Head of caudate nucleus (tissue), 42 donors: ENCODE data around the gene OPCML.

ENCODE experiments used
- DNase-seq, 42 donors: peaks; one replicate each; pipeline versions ENCODE4 v3.0.0 to v3.0.0-alpha.2; 2020 to 2021; ENCODE audit warnings: mixed read lengths in 7 of 42
- intact Hi-C: fragments of 100-400 bp; cut with DNase I; formaldehyde crosslinking; loops from one replicate; pipeline ENCODE4 v1.15.0; 2022

Gene OPCML

DNA sequence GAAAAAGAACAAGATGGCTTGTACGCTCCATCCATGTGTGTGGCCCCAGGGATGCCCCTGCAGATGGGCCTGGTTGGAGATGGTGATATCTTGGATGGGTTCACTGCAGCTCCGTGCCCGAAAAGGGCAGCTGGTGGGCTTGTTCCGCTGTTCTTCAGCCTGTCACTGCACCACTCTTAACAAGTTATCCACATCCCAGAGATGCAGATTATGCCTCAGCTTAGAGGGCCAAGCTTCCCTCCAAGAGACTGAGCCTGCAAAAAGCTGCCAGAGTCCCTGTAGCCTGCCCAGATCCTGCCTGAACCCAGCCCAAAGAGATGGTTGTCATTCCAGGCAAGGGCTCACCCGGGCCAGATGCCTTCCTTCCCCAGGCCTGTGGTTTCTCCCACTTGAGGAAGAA is 308.0 kb downstream of the OPCML start:
- intact Hi-C loops: no loop called here
- DNase-seq: peak in 1 of 42 donors; percentile 32

DNA sequence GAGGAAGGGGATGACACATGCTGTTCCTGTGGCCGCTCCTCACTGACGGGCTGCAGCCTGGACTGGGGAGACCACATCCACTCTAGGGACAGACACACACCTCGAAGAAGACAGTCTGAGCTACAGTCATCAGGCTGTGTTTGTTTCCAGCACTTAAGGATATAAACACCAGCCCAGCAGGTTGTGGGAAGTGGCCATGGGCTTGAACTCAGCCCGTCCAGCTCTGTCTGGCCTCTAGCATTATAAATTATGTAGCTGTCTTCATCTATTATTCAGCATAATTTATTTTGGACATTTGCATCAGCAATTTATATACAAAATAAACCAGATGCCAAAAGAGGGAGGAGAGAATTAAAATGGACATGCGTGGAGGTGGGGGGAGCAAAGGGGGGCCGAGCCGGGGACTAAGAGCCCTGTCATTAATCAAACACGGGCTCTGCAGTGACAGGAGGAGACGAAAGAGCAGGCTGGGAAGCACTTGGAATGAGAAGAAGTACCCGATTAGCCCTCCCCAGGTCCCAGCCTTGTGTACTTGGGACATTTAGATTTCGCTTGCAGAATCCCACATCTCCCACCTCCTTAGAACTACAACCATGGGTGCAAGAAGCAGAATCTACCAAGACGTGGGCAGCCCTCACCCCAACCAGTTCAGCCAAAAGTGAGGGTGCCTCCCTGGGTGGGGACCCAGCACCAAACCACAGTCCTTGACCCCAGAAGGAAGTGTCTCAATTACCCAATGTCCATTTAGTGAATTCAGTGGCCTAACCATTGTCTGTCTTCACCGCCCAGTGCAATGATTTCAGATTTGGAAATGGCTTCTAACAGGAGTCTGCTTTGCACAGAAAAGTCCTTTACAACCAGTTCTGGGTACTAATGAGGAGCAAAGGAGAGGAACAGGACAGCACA is 309.6 kb downstream of the OPCML start:
- peak in 1 of 42 donors; percentile 34 for DNase-seq
- intact Hi-C loops: no loop called here

GRCh38 chr11:133219543-133219942 is 312.8 kb downstream of the OPCML start:
- intact Hi-C loops: no loop called here
- DNase-seq: no peak

GRCh38 chr11:133216813-133217212 is 315.5 kb downstream of the OPCML start:
- no peak for DNase-seq
- intact Hi-C loops: no loop called here

DNA sequence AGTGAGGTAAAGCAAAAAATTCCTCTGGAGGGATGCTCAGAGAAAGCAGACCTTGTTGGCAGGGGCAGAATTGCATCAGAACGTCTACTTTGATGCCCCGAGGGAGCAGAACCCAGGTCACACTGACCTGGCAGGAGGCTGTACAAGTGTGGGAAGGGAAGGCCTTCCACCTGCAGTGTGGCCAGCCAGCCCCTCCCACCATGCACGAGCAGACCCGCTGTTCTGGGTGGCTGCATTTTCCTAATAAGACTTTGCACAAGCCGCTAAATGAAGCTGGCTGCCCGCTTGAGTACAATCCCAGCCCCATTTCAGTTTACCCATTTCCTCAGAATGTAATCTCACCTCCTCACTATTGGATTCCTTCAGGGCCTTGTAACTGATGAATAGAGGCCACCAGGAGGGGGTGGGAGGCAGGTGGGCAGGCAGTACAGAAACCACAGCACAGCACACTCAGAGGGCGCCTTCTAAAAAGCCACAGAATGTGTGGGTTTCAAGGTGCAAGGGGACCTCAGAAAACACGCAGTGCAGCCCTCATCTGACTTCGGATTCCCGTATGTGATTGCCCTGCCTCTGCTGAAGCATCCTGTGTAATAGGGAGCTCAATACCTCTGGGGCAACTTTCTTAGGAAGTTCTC is 316.6 kb downstream of the OPCML start:
- DNase-seq: no peak
- intact Hi-C loops: no loop called here

DNA sequence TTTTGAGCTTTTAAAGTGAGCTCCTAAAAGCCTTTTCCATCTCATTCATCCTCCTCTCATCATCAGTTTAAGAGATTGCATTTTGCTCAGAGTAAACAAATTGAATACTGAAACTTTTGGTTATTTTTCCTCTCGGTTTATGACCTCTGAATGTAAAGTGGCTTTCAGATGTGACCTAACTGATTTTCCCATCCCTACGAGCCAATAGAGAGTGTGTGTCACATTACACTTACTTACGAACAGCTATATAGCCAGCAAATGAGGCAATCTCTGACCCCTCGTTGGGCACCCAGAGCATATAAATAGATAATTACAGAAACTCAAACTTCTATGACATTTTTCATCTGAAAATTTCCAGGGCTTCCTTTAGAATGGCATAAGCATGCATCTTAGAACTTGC is 317.7 kb downstream of the OPCML start:
- intact Hi-C loops: no loop called here
- no peak for DNase-seq

DNA sequence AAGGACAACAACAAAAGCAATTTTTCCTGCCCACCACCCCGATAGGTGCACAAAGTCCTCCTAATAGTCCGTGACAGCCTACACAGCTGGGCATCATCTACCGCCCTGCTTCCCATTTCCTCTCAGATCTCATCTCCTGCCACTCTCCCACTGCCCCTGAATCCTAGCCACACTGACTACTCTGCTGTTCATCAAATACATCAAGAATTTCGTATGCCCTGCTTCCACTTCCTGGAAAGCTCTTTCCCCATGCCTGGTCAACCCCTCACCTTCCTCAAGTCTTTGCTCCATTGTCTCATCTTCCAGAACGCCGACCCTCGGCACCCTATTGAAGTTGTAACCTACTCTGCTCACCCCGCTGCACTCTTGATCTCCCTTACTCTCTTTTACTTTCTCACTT is 320.1 kb downstream of the OPCML start:
- intact Hi-C loops: no loop called here
- DNase-seq: no peak

DNA sequence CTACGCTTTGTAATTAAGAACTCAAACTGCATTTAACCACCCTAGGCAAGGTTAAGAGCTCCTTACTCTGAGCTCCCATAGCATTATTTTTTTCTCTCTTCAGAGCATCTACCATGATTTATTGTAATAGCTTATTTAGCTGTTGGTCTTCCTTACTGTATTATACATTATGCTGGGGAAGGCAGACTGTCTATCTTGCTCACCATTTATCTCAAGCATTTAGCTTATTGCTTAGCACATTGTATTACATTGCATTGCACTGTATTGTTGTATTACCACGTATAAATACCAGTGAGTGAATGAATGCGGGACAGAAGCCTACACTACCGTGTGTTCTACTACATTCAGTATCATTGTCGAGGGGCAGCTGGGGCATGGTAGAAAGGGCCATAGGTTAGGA is 324.3 kb downstream of the OPCML start:
- no peak for DNase-seq
- intact Hi-C loops: no loop called here

DNA sequence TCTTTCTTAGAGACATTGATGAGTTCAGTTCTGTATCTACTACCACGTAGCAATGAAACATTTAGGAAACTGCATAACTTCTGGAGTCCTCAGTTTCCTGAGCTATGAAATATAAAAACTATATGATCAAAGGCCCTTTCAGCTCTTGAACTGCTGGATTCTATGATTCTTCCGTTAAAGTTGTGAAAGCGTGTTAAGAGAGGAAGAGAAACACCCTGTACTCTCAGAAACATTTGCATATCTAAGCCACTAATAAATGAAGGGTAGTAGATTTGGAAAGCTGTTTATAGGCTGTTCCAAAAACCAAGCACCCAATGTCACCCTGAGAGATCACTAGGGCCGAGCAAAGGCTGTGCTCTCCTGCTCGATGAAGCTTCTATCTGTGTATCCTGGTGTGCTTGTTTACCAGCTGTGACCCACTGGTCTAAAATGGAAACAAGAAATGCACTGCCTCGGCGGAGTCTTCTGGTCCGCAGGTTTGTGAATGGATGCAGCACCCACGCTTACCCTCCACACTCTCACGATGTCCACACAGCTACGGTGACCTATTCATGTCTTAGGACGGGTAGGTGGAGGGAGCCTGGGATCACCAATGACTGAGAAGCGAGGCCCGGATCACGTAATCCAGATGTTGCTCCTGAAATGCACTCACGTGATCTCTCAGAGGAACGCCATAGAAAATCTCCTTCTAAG is 325.8 kb downstream of the OPCML start:
- intact Hi-C loops: no loop called here
- no peak for DNase-seq

DNA sequence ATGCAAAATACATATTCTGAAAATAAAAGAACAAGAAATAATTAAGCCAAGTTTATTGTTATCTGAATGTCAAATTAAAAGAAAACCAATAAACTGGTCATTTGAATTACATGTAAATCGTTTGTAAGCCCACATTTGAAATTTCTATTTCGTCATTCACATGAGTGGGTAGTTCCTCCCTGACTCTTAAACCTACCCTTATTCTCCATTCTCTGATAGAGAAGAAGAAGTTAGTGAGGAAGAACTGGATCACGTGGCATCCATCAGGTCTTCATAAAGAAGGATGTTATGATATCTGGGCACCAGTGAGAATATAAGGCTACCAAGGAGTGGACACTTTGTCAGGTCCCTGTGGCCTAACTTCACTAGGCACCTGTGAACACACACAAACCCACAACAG is 328.1 kb downstream of the OPCML start:
- intact Hi-C loops: no loop called here
- no peak for DNase-seq

DNA sequence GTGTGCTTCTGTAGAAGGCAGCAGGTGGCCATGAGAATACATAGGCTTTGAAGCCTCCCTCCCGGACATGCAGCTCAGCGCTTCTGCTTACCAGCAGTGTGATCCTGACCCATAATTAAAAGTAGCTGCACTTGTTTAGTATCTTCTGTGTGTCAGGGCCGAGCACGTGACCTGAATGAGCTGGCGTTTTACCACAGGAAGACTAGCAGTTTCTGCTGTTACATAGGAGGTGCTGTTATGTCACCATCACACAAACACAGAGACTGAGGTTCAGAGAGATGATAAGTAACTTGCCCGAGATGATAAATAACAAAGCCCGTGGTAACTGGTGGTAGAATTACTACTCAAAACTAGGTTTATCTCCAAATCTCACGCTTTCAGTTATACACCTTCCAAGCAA is 329.5 kb downstream of the OPCML start:
- DNase-seq: no peak
- intact Hi-C loops: no loop called here

GRCh38 chr11:133198438-133198837 is 333.9 kb downstream of the OPCML start:
- no peak for DNase-seq
- intact Hi-C loops: no loop called here

DNA sequence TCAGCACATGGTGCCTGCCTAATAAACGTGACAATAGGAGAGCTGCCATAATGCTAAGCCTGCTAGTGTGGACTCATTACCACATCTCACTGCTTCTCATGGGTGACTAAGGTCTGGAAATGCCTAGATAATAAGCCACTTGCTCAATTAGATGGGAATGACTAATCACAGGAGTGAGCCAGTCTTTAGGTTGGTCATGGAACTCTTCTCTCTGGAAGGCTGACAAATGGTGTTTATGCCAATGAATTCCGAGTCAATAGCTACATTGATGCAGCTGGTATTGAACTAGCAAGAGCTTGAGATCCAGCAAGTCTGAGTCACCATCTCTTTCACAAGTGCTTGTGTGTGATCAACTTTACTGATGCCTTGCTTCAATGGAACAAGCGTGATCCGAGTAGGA is 334.9 kb downstream of the OPCML start:
- intact Hi-C loops: no loop called here
- DNase-seq: peak in 2 of 42 donors; percentile 14 to 15

DNA sequence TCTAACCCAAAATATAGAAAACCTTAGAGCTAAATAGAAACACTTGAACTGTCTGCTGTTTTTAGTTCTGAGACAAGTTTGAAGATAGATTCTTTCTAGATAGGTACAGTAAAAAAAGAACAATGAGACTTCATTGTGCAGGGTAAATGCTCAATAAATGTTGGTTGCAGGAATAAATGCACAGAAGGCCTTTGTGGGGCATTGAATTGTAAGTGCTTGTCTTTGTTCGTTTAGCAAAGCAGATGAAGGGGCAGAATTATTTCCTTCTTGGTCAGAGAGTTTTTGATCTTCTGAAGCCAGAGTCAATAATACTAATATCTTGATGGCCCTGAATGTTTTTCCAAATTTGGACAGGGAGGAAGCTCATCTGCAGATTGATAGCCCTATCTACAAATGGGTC is 340.4 kb downstream of the OPCML start:
- intact Hi-C loops: no loop called here
- DNase-seq: peak in 1 of 42 donors; percentile 16

- DNase-seq: peak in 1 of 42 donors; percentile 16
Measured at GRCh38 chr11:133181667-133182066, 350.6 kb downstream of the OPCML start.

GRCh38 chr11:133181066-133181465 is 351.2 kb downstream of the OPCML start:
- DNase-seq: no peak
- intact Hi-C loops: no loop called here

More at GRCh38 chr11:133181667-133182066, 350.6 kb downstream of the OPCML start:
- intact Hi-C loops: no loop called here

- no peak for DNase-seq
Measured at GRCh38 chr11:133180201-133180600, 352.1 kb downstream of the OPCML start.

GRCh38 chr11:133176748-133177147 is 355.6 kb downstream of the OPCML start:
- DNase-seq: no peak
- intact Hi-C loops: no loop called here

More at GRCh38 chr11:133180201-133180600, 352.1 kb downstream of the OPCML start:
- intact Hi-C loops: no loop called here

- intact Hi-C loops: no loop called here
- DNase-seq: no peak
Measured at GRCh38 chr11:133175103-133175502, 357.2 kb downstream of the OPCML start.

DNA sequence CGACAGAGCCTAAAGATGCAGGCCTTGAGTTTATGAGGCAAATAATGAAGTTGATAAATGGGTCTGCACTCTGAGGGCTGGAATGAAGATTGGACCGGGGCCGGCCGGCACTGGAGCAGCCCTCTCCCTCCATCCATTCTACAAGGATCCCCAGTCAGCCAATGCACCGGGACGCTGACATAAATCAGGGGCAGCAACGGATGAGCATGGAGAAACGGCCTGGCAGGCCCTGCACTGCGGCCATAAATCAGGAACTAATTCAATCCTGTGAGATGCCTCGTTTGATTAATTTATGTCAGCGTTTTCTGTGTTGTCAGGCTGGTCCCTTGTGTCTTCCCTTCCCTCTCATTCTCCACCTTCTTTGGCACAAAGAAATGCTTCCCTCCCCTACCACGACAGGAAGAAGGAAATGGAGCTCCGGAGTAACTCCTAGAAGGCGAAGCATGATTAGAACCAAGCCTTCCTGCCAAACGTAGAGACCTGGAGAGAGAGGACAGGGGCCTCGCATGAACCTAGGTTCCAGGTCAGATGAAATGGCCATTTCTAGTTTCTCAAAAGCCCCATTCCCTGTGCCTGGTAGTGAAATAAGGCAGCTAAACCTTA is 358.4 kb downstream of the OPCML start:
- DNase-seq: no peak
- intact Hi-C loops: no loop called here
